GM12891 (cell line): ENCODE results near the gene DCC.

Experiments used
- POLR2A ChIP-seq: IDR thresholded peaks from 2 replicates; pipeline ENCODE4 v1.6.1; 2011; ENCODE audit warnings: low read depth, low read length, control low read depth
- TAF1 ChIP-seq: IDR thresholded peaks from 2 replicates; pipeline ENCODE4 v1.6.1; 2011; ENCODE audit warnings: low read depth, low read length, control low read depth

DNA sequence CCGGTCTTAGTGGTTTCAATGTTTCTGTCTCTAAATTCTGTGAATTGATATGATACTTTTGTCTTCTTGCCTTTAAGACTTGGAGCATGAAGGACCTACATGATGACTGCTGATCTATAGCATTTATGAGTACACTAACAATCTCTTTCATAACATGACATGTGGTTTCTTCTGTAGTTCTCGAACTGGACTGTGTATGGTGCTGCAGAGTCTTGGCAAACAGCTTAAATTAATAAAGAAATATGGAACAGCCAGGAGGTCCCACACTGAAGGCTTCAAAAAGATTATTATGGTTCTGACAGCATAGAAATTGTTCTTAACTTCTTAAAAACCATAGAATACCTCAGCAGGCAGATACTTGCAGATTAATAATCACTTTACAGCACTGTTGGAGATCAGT lies 145.0 kb downstream of the DCC start:
- TF ChIP-seq POLR2A, result no peak
- TF ChIP-seq TAF1, result no peak
